IPS-11a (cell line): Measurements from ENCODE around the gene TRNP1.
A peak's percentile ranks its signal among the peaks of the same experiment; 100 is the strongest.

Source experiments
- H3K4me3 ChIP-seq: one replicate; pipeline ENCODE4 v1.5.1; 2013; ENCODE audit warnings: low read depth, low read length, control low read depth

Gene TRNP1

DNA sequence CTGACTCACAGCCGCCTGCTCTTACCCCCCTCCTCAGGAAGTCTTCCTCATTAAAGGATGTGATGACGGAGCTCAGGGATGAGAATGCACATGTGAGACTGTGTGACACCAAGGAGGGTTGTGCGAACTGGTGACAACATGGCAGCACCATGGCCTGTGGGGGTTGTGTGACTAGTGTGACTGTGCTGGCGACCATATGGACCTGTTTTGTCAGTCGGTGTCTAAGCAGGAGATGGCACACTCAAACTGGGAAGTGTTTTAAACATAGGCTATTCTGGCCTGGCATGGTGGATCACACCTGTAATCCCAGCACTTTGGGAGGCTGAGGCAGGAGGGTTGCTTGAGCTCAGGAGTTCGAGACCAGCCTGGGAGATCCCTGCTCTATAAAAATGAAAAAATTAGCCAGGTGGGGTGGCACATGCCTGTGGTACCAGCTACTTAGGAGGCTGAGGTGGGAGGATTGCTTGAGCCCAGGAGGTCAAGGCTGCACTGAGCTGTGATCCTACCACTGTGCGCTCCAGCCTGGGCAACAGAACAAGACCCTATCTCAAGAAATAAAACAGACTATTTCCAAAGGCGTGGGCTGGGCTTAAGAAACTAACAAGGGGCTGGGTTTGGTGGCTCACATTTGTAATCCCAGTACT, 7.4 kb downstream of the TRNP1 start:
- no peak overlapping the region for H3K4me3 ChIP-seq

DNA sequence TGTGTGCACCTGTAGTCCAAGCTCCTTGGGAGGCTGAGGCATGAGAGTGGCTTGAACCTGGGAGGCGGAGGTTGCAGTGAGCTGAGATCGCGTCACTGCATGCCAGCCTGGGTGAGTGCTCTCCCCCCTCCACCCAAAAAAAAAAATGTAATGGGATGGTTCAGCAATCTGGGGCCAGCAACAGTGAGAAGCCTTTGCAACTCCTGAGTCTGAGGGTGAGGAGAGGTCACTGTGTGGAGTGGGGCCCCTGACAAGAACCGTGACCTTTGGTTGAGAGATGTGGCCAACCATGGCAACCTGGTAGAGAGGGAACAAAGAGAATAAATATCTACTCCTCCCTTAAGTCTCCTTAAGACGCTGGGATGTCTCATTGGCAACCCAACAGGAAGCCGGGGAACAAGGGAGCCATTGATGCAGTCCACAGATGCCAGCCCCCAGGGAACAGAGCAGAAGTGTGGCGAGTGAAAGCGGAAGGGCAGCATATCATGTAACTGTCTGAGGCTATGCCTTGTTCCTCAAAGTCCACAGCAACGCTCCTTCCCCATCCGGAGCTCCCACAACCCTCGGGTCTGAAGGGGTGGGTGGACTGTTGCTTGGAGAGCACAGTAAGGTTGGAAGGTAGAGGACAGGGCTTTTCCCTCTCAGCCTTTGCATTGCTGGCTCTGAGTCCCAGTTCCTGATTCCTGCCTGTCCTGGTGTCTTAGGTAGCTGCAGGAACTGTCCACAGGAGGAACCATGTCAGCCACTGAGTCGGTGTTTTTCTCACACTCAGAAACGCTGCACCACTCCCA, 8.3 kb downstream of the TRNP1 start:
- no peak overlapping the region for H3K4me3 ChIP-seq

DNA sequence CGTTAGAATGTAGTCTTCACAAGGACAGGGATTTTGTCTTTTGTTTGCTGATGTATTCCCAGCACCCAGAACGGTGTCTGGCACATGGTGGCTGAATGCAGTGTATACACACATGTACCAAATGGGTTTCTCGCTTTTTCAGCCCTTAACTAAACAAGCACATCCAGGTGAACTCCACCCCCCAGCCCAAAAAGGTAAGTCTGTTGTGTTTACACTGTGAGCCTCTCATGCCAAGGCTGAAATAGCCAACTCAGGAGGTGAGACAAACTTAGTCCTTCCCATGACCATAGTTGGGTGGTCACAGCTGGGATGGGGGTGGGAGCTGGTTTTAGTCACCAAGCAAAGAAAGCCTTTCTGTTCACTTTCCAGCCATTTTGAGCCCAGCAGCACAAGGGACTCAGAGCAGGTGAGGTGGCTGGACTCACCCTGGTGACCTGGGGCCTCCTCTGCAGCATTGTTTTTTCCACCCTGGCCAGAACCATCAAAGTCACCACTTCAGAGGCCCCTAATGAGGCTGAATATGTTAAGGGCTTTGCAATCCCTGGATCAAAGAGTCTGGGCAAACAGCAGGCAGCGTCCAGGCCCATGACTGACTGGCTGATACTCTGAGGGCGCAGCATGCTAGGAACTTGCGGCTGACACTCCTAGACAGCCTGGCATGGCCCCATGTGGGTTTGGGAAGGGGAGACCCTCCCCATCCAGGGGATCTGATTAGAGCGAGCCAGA, 10.4 kb downstream of the TRNP1 start:
- H3K4me3 ChIP-seq = no peak overlapping the region

DNA sequence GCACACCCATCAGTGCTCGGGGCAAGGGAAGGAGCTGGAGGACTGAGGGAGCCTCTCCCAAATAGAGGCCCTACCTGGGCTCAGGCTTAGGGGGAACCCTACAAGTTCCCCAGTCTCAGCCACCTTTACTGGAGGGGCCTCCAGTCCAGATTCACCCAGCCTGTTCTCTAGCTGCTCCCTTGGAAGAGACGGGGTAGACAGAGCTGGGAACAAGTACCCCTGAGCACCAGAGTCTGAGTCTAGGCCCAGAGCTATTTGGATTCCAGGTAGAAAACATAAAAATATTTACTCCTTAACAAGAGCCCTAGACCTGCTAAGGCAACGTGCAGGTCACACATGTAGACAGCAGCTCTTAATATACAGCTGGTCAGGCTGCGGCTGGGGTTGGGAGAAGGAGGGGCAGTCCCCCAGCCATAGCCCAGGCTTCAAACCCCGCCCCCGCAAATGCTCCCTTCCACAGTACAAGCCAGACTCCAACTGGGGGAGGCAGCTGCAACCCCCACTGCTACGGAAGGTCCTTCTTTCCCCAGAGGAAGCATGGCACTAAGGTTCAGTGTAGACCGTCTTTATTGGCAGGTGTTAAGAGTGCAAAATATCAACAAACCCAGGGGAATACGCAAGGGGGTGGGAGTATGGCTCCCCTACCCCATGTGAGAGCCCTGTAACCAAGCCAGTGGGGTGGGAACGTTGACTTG, 11.1 kb downstream of the TRNP1 start:
- no peak overlapping the region for H3K4me3 ChIP-seq

DNA sequence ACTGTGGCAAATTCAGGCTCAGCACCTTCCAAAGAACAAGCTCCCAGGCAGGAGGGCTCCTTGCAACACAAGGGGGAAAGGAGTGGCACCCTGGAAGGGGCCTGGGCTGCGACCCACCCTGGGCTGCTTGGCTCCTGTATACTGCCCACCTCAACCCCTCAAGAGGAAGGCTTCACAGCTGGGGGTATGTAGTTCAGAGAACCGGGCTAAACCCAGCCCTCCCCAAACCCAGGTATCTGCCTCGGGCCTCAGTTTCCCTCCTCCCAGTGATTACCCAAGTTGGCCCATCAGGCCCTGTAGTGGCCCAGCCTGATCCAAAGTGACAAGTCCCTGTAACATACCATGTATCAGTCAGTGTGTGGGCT, 11.7 kb downstream of the TRNP1 start:
- no peak overlapping the region for H3K4me3 ChIP-seq

DNA sequence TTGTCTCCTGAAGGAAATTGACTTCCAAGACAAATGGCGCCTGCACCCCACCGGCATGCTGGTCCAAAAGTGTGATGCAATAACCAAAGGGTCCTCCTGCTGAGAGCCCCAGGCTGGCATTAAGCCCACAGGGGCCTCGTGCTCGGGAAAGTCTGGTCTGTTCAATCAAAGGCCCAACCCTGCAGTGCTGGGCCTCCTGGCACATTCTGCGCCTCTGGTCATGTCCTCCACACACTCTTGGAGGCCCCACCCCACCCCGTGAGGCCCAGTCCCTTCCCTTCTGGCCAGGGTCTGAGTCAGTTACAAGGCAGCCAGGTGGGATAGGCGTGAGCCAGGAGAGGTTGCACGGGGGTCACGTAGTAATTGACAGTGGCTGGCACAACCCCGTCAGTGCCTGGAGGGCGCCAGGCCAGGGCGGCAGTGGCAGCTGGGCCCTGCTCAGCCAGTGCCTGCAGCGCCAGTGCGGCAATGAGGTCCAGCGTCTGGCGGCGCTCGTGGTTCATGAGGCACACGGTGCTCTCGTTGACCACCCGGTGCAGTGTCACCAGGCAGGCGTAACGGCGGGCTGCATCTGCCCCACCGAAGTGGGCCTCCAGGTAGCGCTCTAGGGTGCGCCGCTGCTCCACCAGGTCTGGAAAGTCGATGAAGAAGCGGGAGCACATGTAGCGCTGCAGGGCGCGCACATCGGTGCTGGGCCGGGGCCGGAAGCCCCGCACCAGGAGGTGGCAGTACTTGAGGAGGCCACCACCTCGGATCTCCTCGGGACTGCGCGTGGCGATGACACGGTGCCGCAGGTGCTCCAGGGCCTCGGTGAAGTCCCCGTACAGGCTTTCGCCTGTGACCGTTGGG, 12.4 kb downstream of the TRNP1 start:
- no peak overlapping the region for H3K4me3 ChIP-seq

DNA sequence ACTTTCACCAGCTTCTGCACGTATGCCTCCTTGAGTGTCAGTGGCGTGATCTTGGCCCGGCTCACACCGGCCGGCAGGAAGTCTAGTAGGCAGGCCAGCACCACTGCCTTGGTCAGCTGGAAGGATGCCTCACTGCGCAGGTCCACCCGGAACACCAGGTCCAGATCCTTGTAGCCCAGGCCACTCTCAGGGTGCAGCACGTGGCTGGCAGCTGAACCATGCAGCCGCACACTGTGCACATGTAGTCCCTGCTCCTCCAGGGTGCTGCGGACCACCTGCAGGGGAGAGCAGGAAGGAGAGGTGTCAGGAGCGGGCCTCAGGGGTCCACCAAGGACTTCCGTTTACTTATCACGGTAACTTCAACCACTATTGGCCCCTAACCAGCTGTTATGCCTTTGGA, 13.2 kb downstream of the TRNP1 start:
- no peak overlapping the region for H3K4me3 ChIP-seq

DNA sequence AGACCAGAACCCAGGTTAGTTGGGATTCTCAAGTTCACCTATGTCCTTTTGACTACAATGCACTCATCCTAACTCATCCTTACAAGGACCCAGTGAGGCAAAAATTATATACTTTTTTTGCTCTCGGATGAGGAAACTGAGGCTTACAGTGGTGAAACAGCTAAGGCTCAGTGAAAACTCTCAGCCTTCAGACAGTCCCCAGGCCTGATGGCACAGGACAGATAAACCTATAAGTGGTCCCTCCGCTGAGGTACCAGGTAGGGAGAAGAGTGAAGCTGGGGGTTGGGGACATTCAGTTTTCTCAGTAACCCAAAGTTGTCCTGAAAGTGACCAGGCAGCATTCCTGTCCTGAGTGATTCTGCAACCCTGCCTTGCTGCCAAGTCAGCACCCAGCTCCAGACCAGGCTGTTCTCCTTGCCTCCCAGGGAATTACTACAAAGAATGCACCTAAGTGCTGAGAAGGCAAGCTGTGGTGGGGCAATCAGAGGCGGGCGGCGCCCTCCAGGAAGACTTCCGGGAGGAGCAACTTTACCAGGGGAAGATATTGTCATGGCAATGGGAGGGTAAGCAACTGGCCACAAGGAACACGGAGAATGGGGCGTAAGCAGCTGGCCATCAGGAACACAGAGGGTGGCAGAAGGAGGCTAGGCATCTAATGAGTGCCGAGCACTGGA, 14.6 kb downstream of the TRNP1 start:
- no peak overlapping the region for H3K4me3 ChIP-seq

DNA sequence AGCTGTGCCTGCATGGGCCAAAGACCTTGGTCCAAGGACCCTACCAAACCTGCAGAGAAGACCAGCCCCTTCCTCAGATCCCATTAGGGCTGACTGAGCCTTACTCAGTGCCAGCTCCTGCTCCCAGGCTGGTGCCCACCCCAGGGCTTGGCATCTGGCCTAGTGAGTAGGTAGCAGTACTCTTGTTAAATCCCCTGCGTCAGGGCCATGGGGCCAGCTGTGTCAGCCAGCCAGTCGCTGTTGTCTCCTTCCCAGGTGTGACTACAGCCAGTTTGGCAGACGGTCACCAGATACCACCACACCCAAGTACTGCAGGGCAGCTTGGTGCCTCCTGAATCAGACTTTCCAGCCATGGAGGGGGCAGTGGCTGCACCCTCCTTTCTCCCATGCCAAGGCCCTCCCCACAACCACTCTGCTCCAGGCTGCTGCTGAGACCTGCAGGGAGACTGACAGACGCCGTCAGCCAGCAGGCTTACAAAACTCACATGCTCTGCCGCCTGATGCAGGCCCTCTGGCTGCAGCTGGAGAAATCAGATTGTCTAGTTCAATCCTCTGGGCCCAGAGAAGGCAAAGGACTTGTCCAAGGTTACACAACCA, 16.2 kb downstream of the TRNP1 start:
- H3K4me3 ChIP-seq = peak overlapping the region; percentile 80

DNA sequence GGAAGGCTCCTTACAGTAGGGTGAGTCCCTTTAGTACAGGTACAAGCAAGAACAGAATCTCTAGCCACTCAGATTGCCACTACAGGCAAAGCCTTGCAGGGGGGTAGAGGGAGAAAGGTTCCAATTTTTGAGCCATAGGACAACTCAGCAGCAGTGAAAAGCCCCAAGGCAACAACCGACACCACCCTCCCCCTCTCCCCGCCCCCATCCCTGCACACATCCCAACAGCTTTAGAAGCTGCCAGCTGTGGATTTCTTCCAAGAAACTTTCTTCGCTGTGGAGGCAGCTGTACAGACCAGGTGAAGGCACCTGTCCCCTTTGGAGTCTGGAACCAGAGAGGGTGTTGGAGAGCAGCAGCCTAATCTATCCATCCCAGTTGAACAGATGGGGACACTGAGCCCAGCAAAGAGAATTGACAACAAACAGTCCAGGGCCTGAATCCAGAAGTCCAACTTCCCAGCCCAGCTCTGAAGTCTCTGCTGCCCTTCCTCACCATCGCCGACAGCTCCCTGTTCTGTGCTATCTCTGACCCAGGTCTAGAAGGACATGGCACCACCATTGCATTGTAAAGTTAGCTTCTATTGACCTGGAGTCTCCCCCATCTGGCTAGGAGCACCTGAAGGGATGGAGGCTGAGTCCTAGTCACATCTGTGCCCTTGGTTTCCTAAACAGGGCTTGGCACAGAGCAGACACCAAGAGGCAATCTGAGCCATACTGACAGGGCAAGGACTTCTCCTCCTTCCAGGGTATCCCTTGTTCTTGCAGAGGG, 16.9 kb downstream of the TRNP1 start:
- peak overlapping the region; percentile 80 for H3K4me3 ChIP-seq

DNA sequence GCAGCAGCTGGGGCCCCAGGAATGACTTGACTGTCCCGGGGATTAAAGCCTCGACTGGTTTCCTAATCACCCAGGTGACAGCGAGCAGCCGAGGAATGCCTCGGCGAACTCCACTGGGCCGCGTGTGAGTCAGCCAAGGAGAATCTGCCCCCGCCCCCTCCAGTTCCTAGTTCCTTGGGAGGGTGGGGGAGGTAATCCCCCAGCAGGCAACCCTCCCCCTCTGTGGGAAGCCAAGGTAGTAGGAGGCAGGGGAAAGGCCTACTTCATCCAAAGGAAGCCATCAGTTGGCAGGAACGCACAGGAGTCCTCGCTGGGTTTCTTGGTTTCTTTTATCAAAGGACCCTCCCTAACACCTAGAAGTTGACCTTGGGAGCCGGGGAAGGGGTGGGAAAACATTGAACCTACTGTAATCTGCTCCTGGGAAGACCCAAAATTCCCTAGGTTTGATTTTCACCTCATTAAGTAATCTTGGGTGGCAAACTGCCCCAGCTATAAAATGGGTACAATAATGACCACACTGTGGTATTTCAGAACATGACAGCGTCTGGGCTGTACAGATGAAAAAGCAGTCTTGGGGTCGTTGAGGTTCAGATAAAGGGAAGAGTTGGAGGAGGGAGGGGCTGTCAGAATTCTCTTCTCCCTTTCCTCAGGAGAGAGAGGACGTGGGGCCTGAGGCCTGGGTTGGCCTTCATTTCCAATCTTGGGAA, 17.7 kb downstream of the TRNP1 start:
- H3K4me3 ChIP-seq = peak overlapping the region; percentile 80

DNA sequence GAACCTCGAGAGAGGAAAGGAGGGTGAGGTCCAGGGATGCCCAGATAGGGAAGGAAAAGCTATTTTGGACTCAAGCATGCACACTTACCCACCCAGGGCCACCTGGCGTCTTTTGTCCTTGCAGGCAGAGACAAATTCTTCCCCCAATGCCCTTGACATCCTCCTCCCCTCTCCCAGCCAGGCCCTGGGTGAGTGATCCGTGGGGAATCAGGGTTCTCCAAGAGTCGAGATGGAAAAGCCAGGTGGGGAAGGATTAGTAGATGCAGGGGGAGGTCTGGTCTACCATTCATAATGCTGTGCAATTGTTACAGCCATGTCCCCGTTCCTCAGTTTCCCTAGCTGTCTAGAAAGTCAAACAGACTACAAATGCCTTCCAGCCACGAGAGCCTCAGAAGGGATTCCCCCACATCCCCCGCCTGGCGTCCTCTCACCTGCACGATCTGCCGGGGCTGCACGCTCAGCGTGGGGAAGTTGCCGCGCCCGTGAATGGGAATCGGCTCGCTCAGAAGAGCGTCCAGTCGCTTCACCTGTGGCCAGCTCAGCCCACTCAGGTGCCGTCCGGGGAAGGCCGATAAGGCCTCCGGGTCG, 18.6 kb downstream of the TRNP1 start:
- peak overlapping the region; percentile 80 for H3K4me3 ChIP-seq

DNA sequence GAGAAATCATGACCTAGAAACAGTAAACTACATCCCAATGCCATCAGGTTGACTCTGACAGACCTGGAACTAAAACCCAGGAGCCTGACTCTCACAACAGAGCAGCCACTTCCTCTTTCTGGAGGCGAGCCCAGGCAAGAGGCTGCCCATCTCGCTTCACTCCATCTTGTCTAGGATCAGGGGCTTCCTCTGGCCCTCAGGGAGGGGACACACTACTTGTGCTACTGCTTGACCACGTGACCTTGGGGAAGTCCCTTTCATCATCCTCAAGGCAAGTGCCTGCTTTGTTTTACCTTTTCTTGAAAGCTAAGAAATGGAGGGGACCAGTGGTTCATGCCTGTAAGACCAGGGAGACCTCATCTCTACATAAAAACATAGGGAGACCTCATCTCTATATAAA, 21.8 kb downstream of the TRNP1 start:
- no peak overlapping the region for H3K4me3 ChIP-seq

DNA sequence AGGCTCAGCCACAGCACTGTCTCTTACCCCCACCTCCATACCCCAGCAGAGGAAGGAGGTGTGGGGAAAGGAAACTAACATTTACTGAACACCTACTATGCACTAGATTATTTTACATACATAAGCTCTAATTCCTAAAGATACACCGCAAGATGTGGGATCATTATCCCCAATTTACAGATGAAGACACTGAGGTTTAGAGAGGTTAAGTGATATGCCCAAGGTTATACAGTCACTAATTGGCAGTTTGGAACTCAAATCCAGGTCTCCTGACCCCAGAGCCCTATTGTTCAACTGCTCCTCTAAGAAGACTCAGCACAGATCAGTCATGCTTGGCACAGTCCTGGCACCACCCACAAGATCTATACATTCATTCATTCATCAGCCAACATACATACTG, 22.9 kb downstream of the TRNP1 start:
- H3K4me3 ChIP-seq = no peak overlapping the region

DNA sequence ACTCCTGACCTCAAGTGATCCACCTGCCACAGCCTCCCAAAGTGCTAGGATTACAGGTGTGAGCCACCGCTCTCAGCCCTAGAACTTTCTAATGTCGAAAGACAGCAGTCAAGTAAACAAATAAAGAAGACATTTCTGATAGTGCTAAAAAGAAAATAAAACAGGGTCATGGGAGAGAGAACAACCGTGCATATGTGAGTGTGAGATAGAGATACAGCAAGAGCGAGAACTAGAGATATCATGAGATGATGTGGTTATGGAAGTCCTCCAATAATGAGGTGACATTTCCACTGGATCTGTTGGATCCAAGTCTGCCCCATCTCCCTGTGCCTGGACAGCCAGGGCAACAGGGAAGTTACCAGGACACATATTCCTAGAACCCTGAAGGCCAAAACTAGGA, 23.7 kb downstream of the TRNP1 start:
- H3K4me3 ChIP-seq = no peak overlapping the region

DNA sequence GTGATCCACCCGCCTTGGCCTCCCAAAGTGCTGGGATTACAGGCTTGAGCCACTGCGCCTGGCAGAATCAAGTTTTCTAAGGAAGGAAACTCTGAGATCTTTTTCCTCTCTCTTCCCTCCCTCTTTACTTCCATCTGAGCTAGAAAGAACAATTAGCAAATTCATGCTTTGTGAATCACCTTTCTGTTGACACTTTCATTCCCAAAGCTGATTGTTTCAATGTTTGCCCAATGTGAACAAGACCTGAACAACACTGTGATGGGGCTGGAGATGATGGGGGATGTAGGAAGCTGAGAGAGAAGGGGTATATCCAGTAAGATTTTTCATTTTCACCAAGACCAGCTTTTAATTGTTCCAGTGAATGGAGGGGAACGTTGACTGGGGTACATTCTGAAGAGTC, 24.8 kb downstream of the TRNP1 start:
- no peak overlapping the region for H3K4me3 ChIP-seq

DNA sequence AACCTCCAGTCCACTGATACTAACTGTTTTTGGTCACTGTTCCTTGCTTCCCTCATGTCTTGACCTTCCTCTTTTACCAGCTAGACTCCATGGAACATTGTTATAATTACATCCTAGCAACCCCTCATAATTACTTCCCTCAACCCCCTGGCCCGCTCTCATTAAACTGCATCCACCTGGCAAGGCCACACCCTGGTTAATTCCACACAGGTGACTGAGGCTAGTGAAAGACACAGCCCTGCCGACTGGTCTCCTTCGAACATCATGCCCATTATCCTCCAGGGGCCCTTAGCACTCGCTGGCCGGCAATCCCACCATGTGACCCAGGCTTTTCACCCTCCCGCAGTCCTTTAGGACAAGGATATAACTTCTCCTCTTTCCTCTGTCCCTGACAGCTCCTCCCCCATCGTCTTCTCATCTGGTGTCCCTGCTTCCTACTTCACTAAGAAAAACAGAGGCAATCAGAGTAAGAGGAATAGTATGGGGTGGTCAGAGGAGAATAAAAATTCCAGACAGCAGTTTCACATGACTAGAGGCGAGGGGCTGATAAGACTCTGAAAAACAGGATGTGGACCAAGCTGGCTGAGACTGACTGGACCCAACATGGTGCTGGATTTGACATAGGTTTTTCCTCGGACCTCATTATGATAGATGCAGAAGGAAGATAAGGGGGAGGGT, 28.0 kb downstream of the TRNP1 start:
- H3K4me3 ChIP-seq = no peak overlapping the region
